Left cardiac atrium (tissue), 4 donors: Measurements from ENCODE around the gene PPM1E. TPM values are rescaled to one million over a fixed set of nuclear protein-coding genes. Genes with fewer than 3 reads are reported as not detected.
A peak's percentile ranks its signal among the peaks of the same experiment; 100 is the strongest.
"Not testable (repeated sequence)": the region's sequence is repeated elsewhere in the genome, so short reads cannot be mapped to it uniquely, and the experiment has no call there.

Experiments
- ATAC-seq, 2 donors: fragments of 200-7000 bp; cut with Tn5 transposase; one replicate each; pipeline ENCODE4 v1.9.1; 2020; ENCODE audit warnings: mild to moderate bottlenecking in 2 of 2, moderate library complexity in 2 of 2
- DNase-seq: peaks from one replicate; pipeline ENCODE4 v3.0.0-alpha.2; 2020
- intact Hi-C, 2 donors: fragments of 100-400 bp; cut with DNase I; formaldehyde crosslinking; loops; one replicate each; pipeline versions ENCODE4 v1.14.1 to v1.15.1; 2022 to 2023
- total RNA-seq, 2 donors: library from RNA; stranded (reverse); fragmentation: NEBNext Ultra II Directional; extraction: Animal tissue kit (Norgen Biotek cat#: 25700); gene quantifications; one replicate each; pipeline ENCODE4 v1.2.1, GENCODE V29; 2021
- donor health status: DM: no; HTN: yes; CAD: no.
- donor health status: DM: no; HTN: yes; CAD: no; lungs with severe emphysema.
- donor health status: DM: yes; HTN: yes; CAD: no.
- donor health status: Dilated cardiomyopathy.

The PPM1E gene
- total RNA-seq, 2 donors from 2014 or later: 2.1 to 4.9 TPM

- intact Hi-C loops: no loop called here
Observed at GRCh38 chr17:58763263-58763662, 7.6 kb downstream of the PPM1E start.

GRCh38 chr17:58764373-58764772 is 8.7 kb downstream of the PPM1E start:
- ATAC-seq: no peak
- DNase-seq: no peak
- intact Hi-C loops: no loop called here

More at GRCh38 chr17:58763263-58763662, 7.6 kb downstream of the PPM1E start:
- no peak for DNase-seq
- no peak for ATAC-seq

GRCh38 chr17:58778482-58778881 is 22.8 kb downstream of the PPM1E start:
- DNase-seq, ATAC-seq, intact Hi-C loops: not testable (repeated sequence)

- DNase-seq (no peak), ATAC-seq (no peak)
- intact Hi-C loops: no loop called here
Observed at GRCh38 chr17:58779446-58779845, 23.8 kb downstream of the PPM1E start.

GRCh38 chr17:58783380-58783779 is 27.7 kb downstream of the PPM1E start:
- ATAC-seq: no peak
- intact Hi-C loops: no loop called here

GRCh38 chr17:58785097-58785496 is 29.4 kb downstream of the PPM1E start:
- DNase-seq: no peak
- no peak for ATAC-seq
- intact Hi-C loops: no loop called here

More at GRCh38 chr17:58783380-58783779, 27.7 kb downstream of the PPM1E start:
- DNase-seq: no peak

GRCh38 chr17:58786586-58787295 is 31.1 kb downstream of the PPM1E start:
- ATAC-seq (peak in 1 of 2 donors; percentile 51), DNase-seq (no peak)
- intact Hi-C loops: no loop called here

- no peak for ATAC-seq
- intact Hi-C loops: no loop called here
- no peak for DNase-seq
Observed at GRCh38 chr17:58788199-58788598, 32.5 kb downstream of the PPM1E start.

GRCh38 chr17:58789160-58789559 is 33.5 kb downstream of the PPM1E start:
- no peak for ATAC-seq
- intact Hi-C loops: no loop called here
- DNase-seq: no peak

GRCh38 chr17:58789831-58790230 is 34.2 kb downstream of the PPM1E start:
- intact Hi-C loops: no loop called here
- ATAC-seq: no peak
- DNase-seq: no peak

- ATAC-seq, DNase-seq, intact Hi-C loops: not testable (repeated sequence)
Observed at GRCh38 chr17:58794508-58794907, 38.9 kb downstream of the PPM1E start.

- DNase-seq (no peak), ATAC-seq (no peak)
- intact Hi-C loops: no loop called here
Observed at GRCh38 chr17:58802188-58802587, 46.5 kb downstream of the PPM1E start.

- ATAC-seq (no peak), DNase-seq (no peak)
- intact Hi-C loops: no loop called here
Observed at GRCh38 chr17:58806046-58806445, 50.4 kb downstream of the PPM1E start.

GRCh38 chr17:58808609-58809563 is 53.2 kb downstream of the PPM1E start:
- ATAC-seq: peak; percentile 59 to 68
- intact Hi-C loops: no loop called here

GRCh38 chr17:58809564-58809936 is 53.9 kb downstream of the PPM1E start:
- ATAC-seq: no peak
- intact Hi-C loops: no loop called here

More at GRCh38 chr17:58808609-58809563, 53.2 kb downstream of the PPM1E start:
- DNase-seq: no peak

GRCh38 chr17:58811290-58811689 is 55.6 kb downstream of the PPM1E start:
- intact Hi-C loops: no loop called here
- ATAC-seq: no peak
- DNase-seq: no peak

More at GRCh38 chr17:58809564-58809936, 53.9 kb downstream of the PPM1E start:
- DNase-seq: no peak

- ATAC-seq: no peak
- no peak for DNase-seq
- intact Hi-C loops: no loop called here
Observed at GRCh38 chr17:58813712-58814111, 58.1 kb downstream of the PPM1E start.

- no peak for DNase-seq
- intact Hi-C loops: no loop called here
- ATAC-seq: no peak
Observed at GRCh38 chr17:58818654-58819053, 63.0 kb downstream of the PPM1E start.

GRCh38 chr17:58822148-58823050 is 66.7 kb downstream of the PPM1E start:
- intact Hi-C loops: no loop called here
- DNase-seq: no peak
- peak in 1 of 2 donors; percentile 26 for ATAC-seq
